KMS-11 (cell line): Measurements from ENCODE around the gene LPAR6.

ENCODE experiments used
- H2AFZ ChIP-seq: fragments of 200-600 bp; sonication (generic); 2 replicates; pipeline ENCODE4 v1.6.1; 2016; ENCODE audit warnings: antibody characterized with exemption, mixed run types, low read depth
- H3K27ac ChIP-seq: fragments of 200-600 bp; sonication (generic); 2 replicates; pipeline ENCODE4 v1.6.1; 2016; ENCODE audit warnings: mild to moderate bottlenecking, mixed run types
- H3K27me3 ChIP-seq: fragments of 200-600 bp; sonication (generic); 2 replicates; pipeline ENCODE4 v1.6.1; 2017; ENCODE audit warnings: mild to moderate bottlenecking, low read depth, mixed run types, moderate library complexity; ENCODE audit not compliant: insufficient read depth
- H3K36me3 ChIP-seq: fragments of 200-600 bp; sonication (generic); 2 replicates; pipeline ENCODE4 v1.6.1; 2017; ENCODE audit warnings: mild to moderate bottlenecking, mixed run types; ENCODE audit not compliant: insufficient read depth
- H3K4me1 ChIP-seq: fragments of 200-600 bp; sonication (generic); 2 replicates; pipeline ENCODE4 v1.6.1; 2016; ENCODE audit warnings: mild to moderate bottlenecking, low read depth, mixed run types; ENCODE audit not compliant: poor library complexity, severe bottlenecking
- H3K4me2 ChIP-seq: fragments of 200-600 bp; sonication (generic); 2 replicates; pipeline ENCODE4 v1.7.0; 2016; ENCODE audit warnings: mild to moderate bottlenecking, mixed run types
- H3K4me3 ChIP-seq: fragments of 200-600 bp; sonication (generic); IDR thresholded peaks from 2 replicates; pipeline ENCODE4 v1.6.1; 2017; ENCODE audit warnings: low read depth, low read length, mixed read lengths; ENCODE audit not compliant: insufficient read depth
- H3K79me2 ChIP-seq: fragments of 200-600 bp; sonication (generic); 2 replicates; pipeline ENCODE4 v1.6.1; 2016; ENCODE audit warnings: low read depth, mixed run types; ENCODE audit not compliant: insufficient read depth
- H3K9ac ChIP-seq: fragments of 200-600 bp; sonication (generic); 2 replicates; pipeline ENCODE4 v1.6.1; 2016; ENCODE audit warnings: mild to moderate bottlenecking, mixed run types
- H4K20me1 ChIP-seq: fragments of 200-600 bp; sonication (generic); 2 replicates; pipeline ENCODE4 v1.6.1; 2016; ENCODE audit warnings: mild to moderate bottlenecking, mixed run types; ENCODE audit not compliant: insufficient read depth
- TF ChIP-seq, protein P1 (sequence below): fragments of 200-600 bp; sonication (generic); conservative IDR thresholded peaks from 2 replicates; pipeline ENCODE4 v1.6.1; 2017; ENCODE audit warnings: low read depth, mild to moderate bottlenecking, antibody characterized with exemption, low read length, moderate library complexity, mixed read lengths

Gene LPAR6

DNA sequence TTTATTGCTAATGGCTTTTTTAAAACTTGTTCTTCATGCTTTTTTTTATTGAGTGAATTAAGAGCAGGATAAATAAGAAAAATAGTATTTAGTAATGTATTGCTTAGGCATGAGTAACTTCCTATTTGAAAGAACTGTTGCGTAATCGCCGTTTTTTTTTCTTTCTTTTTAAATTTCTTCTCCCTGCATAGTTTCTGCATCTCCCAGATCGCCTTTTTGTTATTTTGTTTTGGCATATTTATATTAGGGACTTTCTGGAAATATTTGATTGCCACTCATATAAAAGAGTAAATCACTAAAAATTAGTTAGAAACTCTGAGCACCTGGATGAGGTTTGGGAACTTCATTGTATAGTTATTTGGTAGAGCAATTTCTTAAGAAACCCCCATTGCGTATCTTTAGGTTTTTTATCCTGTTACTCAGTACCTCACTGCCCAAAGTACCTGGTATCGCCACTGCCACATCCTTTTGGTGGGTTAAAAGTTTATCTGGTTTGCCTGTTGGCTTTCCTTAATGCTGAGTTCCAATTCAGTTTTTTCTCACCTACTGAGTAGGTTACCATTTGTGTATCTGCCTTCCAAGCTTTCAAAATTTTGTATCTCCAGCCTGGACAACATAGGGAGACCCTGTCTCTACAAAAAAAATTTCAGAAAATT, 36.2 kb upstream of the LPAR6 start:
- H3K4me1 ChIP-seq: no peaks in the 10 kb centered on the region
- H3K79me2 ChIP-seq: no peaks in the 10 kb centered on the region
- H3K36me3 ChIP-seq: no peaks in the 10 kb centered on the region; the same call in 1 of the 2 replicates
- H2AFZ ChIP-seq: no peak overlapping the region
- no peak overlapping the region for H3K4me3 ChIP-seq
- H3K4me2 ChIP-seq: no peak overlapping the region
- no peak overlapping the region for H3K9ac ChIP-seq
- TF ChIP-seq, protein P1, sequence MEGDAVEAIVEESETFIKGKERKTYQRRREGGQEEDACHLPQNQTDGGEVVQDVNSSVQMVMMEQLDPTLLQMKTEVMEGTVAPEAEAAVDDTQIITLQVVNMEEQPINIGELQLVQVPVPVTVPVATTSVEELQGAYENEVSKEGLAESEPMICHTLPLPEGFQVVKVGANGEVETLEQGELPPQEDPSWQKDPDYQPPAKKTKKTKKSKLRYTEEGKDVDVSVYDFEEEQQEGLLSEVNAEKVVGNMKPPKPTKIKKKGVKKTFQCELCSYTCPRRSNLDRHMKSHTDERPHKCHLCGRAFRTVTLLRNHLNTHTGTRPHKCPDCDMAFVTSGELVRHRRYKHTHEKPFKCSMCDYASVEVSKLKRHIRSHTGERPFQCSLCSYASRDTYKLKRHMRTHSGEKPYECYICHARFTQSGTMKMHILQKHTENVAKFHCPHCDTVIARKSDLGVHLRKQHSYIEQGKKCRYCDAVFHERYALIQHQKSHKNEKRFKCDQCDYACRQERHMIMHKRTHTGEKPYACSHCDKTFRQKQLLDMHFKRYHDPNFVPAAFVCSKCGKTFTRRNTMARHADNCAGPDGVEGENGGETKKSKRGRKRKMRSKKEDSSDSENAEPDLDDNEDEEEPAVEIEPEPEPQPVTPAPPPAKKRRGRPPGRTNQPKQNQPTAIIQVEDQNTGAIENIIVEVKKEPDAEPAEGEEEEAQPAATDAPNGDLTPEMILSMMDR: no peak
- H3K27ac ChIP-seq: no peak overlapping the region
- no peaks in the 10 kb centered on the region for H3K27me3 ChIP-seq
- H4K20me1 ChIP-seq: no peaks in the 10 kb centered on the region

DNA sequence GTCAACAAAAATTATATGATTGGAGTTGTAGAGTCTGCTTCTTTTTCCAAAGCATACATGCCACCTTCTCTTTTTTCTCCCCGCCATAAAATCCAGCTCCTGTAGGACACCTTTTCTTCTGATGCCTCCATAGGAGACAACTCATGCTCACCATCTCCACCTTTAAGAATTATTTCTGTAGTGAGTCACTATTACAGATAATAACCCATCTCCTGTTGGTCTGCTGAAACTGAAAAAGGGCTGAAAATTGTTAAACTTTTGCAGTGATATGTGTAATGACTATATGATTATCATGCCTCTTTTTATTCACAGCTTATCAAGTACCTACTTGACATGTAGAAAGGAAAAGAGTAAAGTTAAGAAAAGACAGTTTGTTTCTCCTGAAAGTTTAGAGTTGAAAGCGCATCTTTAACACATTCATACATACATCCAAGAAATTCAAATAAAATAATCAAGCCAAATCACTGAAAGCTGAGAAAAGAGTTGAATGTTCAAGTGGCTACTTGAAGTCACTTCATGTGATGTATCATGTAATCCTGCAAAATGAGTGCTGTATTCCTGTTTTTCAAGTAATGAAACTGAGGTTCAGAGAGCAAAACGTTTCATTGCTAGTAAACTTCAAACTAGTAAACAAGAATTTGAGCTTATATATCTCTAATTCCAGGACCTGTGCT, 35.5 kb upstream of the LPAR6 start:
- no peak overlapping the region for H3K4me2 ChIP-seq
- no peaks in the 10 kb centered on the region; the same call in 1 of the 2 replicates for H3K36me3 ChIP-seq
- H3K9ac ChIP-seq: no peak overlapping the region
- no peaks in the 10 kb centered on the region for H4K20me1 ChIP-seq
- H3K27ac ChIP-seq: no peak overlapping the region
- no peaks in the 10 kb centered on the region for H3K79me2 ChIP-seq
- H3K4me1 ChIP-seq: no peaks in the 10 kb centered on the region
- H3K4me3 ChIP-seq: no peak overlapping the region
- TF ChIP-seq, protein P1: no peak
- no peak overlapping the region for H2AFZ ChIP-seq
- H3K27me3 ChIP-seq: no peaks in the 10 kb centered on the region

DNA sequence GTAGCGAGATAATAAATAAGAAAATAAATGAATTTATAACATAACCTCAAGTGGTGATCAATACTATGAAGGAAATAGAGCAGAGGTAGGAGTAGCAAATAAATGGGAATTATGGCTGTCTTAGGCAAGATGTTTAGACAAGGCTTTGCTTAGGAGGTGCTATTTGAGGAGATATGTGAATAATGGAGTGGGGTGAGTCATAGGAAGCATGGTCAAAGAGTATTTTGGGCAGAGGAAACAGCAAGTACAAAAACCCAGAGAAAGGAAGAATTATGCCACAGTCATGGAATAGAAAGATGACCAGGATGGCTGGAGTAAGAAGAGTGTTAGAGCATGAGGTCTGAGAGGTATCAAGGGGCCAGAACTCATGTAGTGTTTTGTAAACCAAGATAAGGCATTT, 33.6 kb upstream of the LPAR6 start:
- no peak overlapping the region for H3K9ac ChIP-seq
- no peak overlapping the region for H3K4me3 ChIP-seq
- no peaks in the 10 kb centered on the region for H4K20me1 ChIP-seq
- H3K79me2 ChIP-seq: no peaks in the 10 kb centered on the region
- no peak overlapping the region for H2AFZ ChIP-seq
- H3K27me3 ChIP-seq: no peaks in the 10 kb centered on the region
- TF ChIP-seq, protein P1: no peak
- H3K4me2 ChIP-seq: no peak overlapping the region
- no peaks in the 10 kb centered on the region for H3K4me1 ChIP-seq
- H3K27ac ChIP-seq: no peak overlapping the region
- H3K36me3 ChIP-seq: no peaks in the 10 kb centered on the region

DNA sequence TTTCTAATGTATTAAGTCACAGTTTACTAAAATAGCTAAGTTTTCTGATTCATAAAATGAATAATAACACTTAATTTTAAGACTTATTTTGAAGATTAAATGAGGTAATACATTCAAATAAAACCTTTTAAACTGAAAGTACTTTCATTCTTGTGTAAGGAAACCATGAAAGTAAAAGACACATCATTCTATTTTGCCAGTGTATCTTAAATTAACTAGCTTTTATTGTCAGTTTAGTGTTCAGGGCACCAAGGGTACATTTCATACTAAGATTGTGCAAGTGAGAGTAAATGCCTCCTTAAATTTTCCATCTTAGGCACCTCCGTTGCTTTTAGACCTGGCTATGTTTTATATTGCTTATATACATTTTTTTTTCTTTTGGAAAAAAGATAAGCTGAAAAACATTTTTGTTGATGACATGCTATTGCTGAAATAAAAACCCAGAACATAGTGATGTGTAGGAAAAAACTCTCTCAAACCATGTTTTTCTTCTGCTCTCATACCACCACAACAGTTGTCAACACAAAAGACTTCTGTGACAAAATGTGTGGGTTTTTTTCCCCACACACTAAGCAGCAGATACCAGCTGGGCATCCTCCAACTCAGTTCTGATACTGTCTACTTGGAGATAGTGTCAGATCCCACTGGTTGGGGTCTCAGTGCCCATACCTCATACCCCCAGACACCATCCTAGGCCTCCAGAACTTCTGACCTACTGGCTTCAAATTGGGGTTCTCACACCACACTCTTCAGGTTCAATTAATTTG, 30.7 kb upstream of the LPAR6 start:
- H3K27me3 ChIP-seq: no peaks in the 10 kb centered on the region
- no peak overlapping the region for H3K4me2 ChIP-seq
- no peak overlapping the region for H3K4me3 ChIP-seq
- no peak overlapping the region for H3K9ac ChIP-seq
- H4K20me1 ChIP-seq: no peaks in the 10 kb centered on the region
- no peaks in the 10 kb centered on the region for H3K36me3 ChIP-seq
- TF ChIP-seq, protein P1: no peak
- no peaks in the 10 kb centered on the region for H3K4me1 ChIP-seq
- H2AFZ ChIP-seq: no peak overlapping the region
- no peaks in the 10 kb centered on the region for H3K79me2 ChIP-seq
- H3K27ac ChIP-seq: no peak overlapping the region
